ENCODE results near the gene DCTN3. TPM values are rescaled to one million over a fixed set of nuclear protein-coding genes. Genes with fewer than 3 reads are reported as not detected.
A peak's percentile ranks its signal among the peaks of the same experiment; 100 is the strongest.

The DCTN3 gene
- total and polyA plus RNA-seq, 2 donors (not counting 3 experiments of a cell fraction or from before 2014, with no cell fraction given) = 91.0 to 170 TPM

- TF ChIP-seq POLR2AphosphoS5 (IDR thresholded peaks at IDR 0.05; ENCODE audit: insufficient read depth, low read depth, low read length) (no peak), EZH2 (IDR thresholded peaks at IDR 0.05; ENCODE audit: borderline replicate concordance, low read depth, low read length, severe bottlenecking) (no peak), MYC (IDR thresholded peaks at IDR 0.05; ENCODE audit: low read depth, low read length) (no peak)
- Histone ChIP-seq H2AFZ (ENCODE audit: low read depth, low read length) (peak within 1 kb of the TSS; percentile 43), H3K9me3 (replicated peaks; ENCODE audit: control insufficient read depth, insufficient read depth, low read length) (no peaks in the 10 kb centered on the region), H3K36me3 (ENCODE audit: control insufficient read depth in 2 of 2, extremely low read depth in 1 of 2, insufficient read depth in 2 of 2, low read length in 2 of 2) (peaks cover 0 to 14% of the 10 kb centered on the region in 2 experiments), H3K27ac (ENCODE audit: insufficient read depth, low read depth, low read length) (no peak within 1 kb of the TSS), H4K20me1 (replicated peaks; ENCODE audit: control insufficient read depth, extremely low read depth, insufficient read depth, low read length) (no peaks in the 10 kb centered on the region), H3K4me1 (ENCODE audit: control insufficient read depth, extremely low read depth, insufficient read depth, low read length) (peaks cover 32% of the 10 kb centered on the region), H3K27me3 (ENCODE audit: control insufficient read depth in 2 of 2, insufficient read depth in 2 of 2, low read length in 2 of 2) (no peaks in the 10 kb centered on the region), H3K9ac (replicated peaks; ENCODE audit: extremely low read depth, insufficient read depth, low read length) (peak within 1 kb of the TSS; percentile 12), H3K4me3 (replicated peaks in 1 of 3; ENCODE audit: insufficient read depth in 1 of 3, low read depth in 1 of 3, low read length in 3 of 3) (peak within 1 kb of the TSS; percentile 0 to 27 (median 13)), H3K9me1 (replicated peaks; ENCODE audit: control insufficient read depth, extremely low read depth, insufficient read depth, low read length) (no peaks in the 10 kb centered on the region), H3K79me2 (ENCODE audit: control insufficient read depth, insufficient read depth, low read length) (peaks cover 6% of the 10 kb centered on the region), H3K4me2 (ENCODE audit: insufficient read depth, low read length) (peak within 1 kb of the TSS; percentile 44)
- ChIA-PET POLR2A (no interaction called here), CTCF (interaction anchor here (1.0 to 1.6 kb wide), 3 partner anchors 9 to 18 kb away, joined by 3 to 8 read pairs (median 6); no protein-coding TSS in a partner anchor)
- dilution Hi-C loops (cut with MboI; ENCODE audit: extremely low pct_ligation_motif_present, low sequenced_read_pairs) (no loop called here), intact Hi-C loops (cut with micrococcal nuclease) (loop anchor here (1.0 kb wide), 1 partner anchor 13 kb away; no protein-coding TSS in a partner anchor)
- FAIRE-seq (peak; percentile 90), DNase-seq (ENCODE audit: low read depth, low spot score) (peak; percentile 82)
- no TSS peak for BruUV-seq (replicated peaks)
Measured at GRCh38 chr9:34651876-34652601, 31.7 kb upstream of the DCTN3 start, which contains the start of gene IL11RA. TSS of gene IL11RA (plus strand) at chr9:34652185. CDS start at chr9:34655218, 3,033 bp downstream.

- ChIA-PET POLR2A (no interaction called here), CTCF (interaction anchor here (1.0 to 1.6 kb wide), 4 partner anchors 10 to 17 kb away, joined by 3 to 8 read pairs (median 4); no protein-coding TSS in a partner anchor)
- Histone ChIP-seq H2AFZ (ENCODE audit: low read depth, low read length) (no peak overlapping the region), H3K4me1 (ENCODE audit: control insufficient read depth, extremely low read depth, insufficient read depth, low read length) (peaks cover 34% of the 10 kb centered on the region), H3K4me2 (ENCODE audit: insufficient read depth, low read length) (peak overlapping the region; percentile 44), H3K9me3 (replicated peaks; ENCODE audit: control insufficient read depth, insufficient read depth, low read length) (no peaks in the 10 kb centered on the region), H3K9ac (replicated peaks; ENCODE audit: extremely low read depth, insufficient read depth, low read length) (no peak overlapping the region), H3K79me2 (ENCODE audit: control insufficient read depth, insufficient read depth, low read length) (peaks cover 6% of the 10 kb centered on the region), H4K20me1 (replicated peaks; ENCODE audit: control insufficient read depth, extremely low read depth, insufficient read depth, low read length) (no peaks in the 10 kb centered on the region), H3K9me1 (replicated peaks; ENCODE audit: control insufficient read depth, extremely low read depth, insufficient read depth, low read length) (no peaks in the 10 kb centered on the region), H3K4me3 (replicated peaks in 1 of 3; ENCODE audit: insufficient read depth in 1 of 3, low read depth in 1 of 3, low read length in 3 of 3) (peak overlapping the region in 1 of 3 experiments; percentile 13), H3K27ac (ENCODE audit: insufficient read depth, low read depth, low read length) (no peak overlapping the region), H3K27me3 (ENCODE audit: control insufficient read depth in 2 of 2, insufficient read depth in 2 of 2, low read length in 2 of 2) (no peaks in the 10 kb centered on the region), H3K36me3 (ENCODE audit: control insufficient read depth in 2 of 2, extremely low read depth in 1 of 2, insufficient read depth in 2 of 2, low read length in 2 of 2) (peaks cover 0 to 14% of the 10 kb centered on the region in 2 experiments)
- intact Hi-C loops (cut with micrococcal nuclease) = no loop called here
- DNase-seq (ENCODE audit: low read depth, low spot score) (peak; percentile 20), FAIRE-seq (no peak)
- TF ChIP-seq JUN (IDR thresholded peaks at IDR 0.05; ENCODE audit: borderline replicate concordance, insufficient read depth, insufficient read length, low read depth) = no peak
- TSS peak; percentile 80 for BruUV-seq (replicated peaks)
- dilution Hi-C loops (cut with MboI; ENCODE audit: extremely low pct_ligation_motif_present, low sequenced_read_pairs) = no loop called here
Measured at GRCh38 chr9:34651321-34651720, 31.0 kb upstream of the DCTN3 start.
